Endothelial cell of umbilical vein (primary cell): ENCODE results near the gene MOCOS. TPM values are rescaled to one million over a fixed set of nuclear protein-coding genes. Genes with fewer than 3 reads are reported as not detected.

Experiments
- BruUV-seq: library from RNA; stranded (reverse); fragments of 400-500 nt; replicated peaks from 2 replicates; lab custom pipeline; 2021; lab: Mats Ljungman, UMichigan
- CTCF ChIA-PET: fragments of 300-600, 350-600 bp; sonication (Branson Sonifier 250); formaldehyde crosslinking; loops from one replicate; lab custom pipeline; 2021; ENCODE audit warnings: antibody characterized with exemption, inconsistent platforms; lab: Charles Lee
- POLR2A ChIA-PET: fragments of 300-600, 350-600 bp; sonication (Branson Sonifier 250); formaldehyde crosslinking; loops from one replicate; lab custom pipeline; 2021; ENCODE audit warnings: antibody characterized with exemption, inconsistent platforms; lab: Charles Lee
- DNase-seq: peaks from one replicate; pipeline ENCODE4 v3.0.0-alpha.2; 2011; ENCODE audit warnings: low read depth, low spot score
- FAIRE-seq: peaks from 2 replicates; lab custom pipeline; 2011; peaks lifted over from hg19 to GRCh38; lab: Jason Lieb, UNC
- H2AFZ ChIP-seq: 2 replicates; pipeline ENCODE4 v1.6.0; 2012; ENCODE audit warnings: low read depth, low read length, control low read depth, inconsistent platforms
- H3K27ac ChIP-seq: 2 replicates; pipeline ENCODE4 v1.5.1; 2011; ENCODE audit warnings: low read depth, mild to moderate bottlenecking, control low read depth, low read length, moderate library complexity; ENCODE audit not compliant: insufficient read depth
- H3K27me3 ChIP-seq, 2 experiments: 2 replicates each; pipeline versions ENCODE4 v1.6.0 to v1.6.1; 2011; ENCODE audit warnings: low read length in 2 of 2, mixed read lengths in 1 of 2; ENCODE audit not compliant: control insufficient read depth in 2 of 2, insufficient read depth in 2 of 2
- H3K36me3 ChIP-seq, 2 experiments: 2 replicates in 1 of 2; 3 replicates in 1 of 2; pipeline ENCODE4 v1.5.1; 2011; ENCODE audit warnings: low read length in 2 of 2, mild to moderate bottlenecking in 1 of 2, moderate library complexity in 1 of 2; ENCODE audit not compliant: control insufficient read depth in 2 of 2, insufficient read depth in 2 of 2; ENCODE audit errors: extremely low read depth in 1 of 2
- H3K4me1 ChIP-seq: 3 replicates; pipeline ENCODE4 v1.5.1; 2011; ENCODE audit warnings: mild to moderate bottlenecking, low read length; ENCODE audit not compliant: control insufficient read depth, insufficient read depth; ENCODE audit errors: extremely low read depth
- H3K4me2 ChIP-seq: 2 replicates; pipeline ENCODE4 v1.6.1; 2011; ENCODE audit warnings: low read length, control low read depth, mixed read lengths; ENCODE audit not compliant: insufficient read depth
- H3K4me3 ChIP-seq, 3 experiments: fragments of 200-600 bp in 1 of 3; sonication (generic), shearing (Covaris generic) in 1 of 3; replicated peaks in 1 of 3; 2 replicates each; pipeline ENCODE4 v1.5.1; 2011 to 2016; ENCODE audit warnings: control low read depth in 3 of 3, low read length in 3 of 3, mild to moderate bottlenecking in 2 of 3, inconsistent platforms in 1 of 3, low read depth in 1 of 3, moderate library complexity in 1 of 3; ENCODE audit not compliant: insufficient read depth in 1 of 3
- H3K79me2 ChIP-seq: 2 replicates; pipeline ENCODE4 v1.6.0; 2012; ENCODE audit warnings: low read length, inconsistent platforms; ENCODE audit not compliant: control insufficient read depth, insufficient read depth
- H3K9ac ChIP-seq: replicated peaks from 2 replicates; pipeline ENCODE3; 2011; ENCODE audit warnings: low read length, control low read depth; ENCODE audit not compliant: insufficient read depth; ENCODE audit errors: extremely low read depth
- H3K9me1 ChIP-seq: replicated peaks from 3 replicates; pipeline ENCODE4 v1.6.0; 2011; ENCODE audit warnings: mild to moderate bottlenecking, low read length; ENCODE audit not compliant: control insufficient read depth, insufficient read depth; ENCODE audit errors: extremely low read depth
- H3K9me3 ChIP-seq: replicated peaks from 2 replicates; pipeline ENCODE4 v1.5.1; 2012; ENCODE audit warnings: low read length, inconsistent platforms; ENCODE audit not compliant: control insufficient read depth, insufficient read depth
- H4K20me1 ChIP-seq: replicated peaks from 2 replicates; pipeline ENCODE3; 2011; ENCODE audit warnings: mild to moderate bottlenecking, low read length; ENCODE audit not compliant: control insufficient read depth, insufficient read depth; ENCODE audit errors: extremely low read depth
- EZH2 ChIP-seq: IDR thresholded peaks from 2 replicates; pipeline ENCODE4 v1.6.1; 2012; ENCODE audit warnings: borderline replicate concordance, low read depth, mild to moderate bottlenecking, moderate library complexity, low read length, inconsistent platforms; ENCODE audit not compliant: severe bottlenecking
- FOS ChIP-seq: IDR thresholded peaks from 2 replicates; pipeline ENCODE4 v1.6.1; 2011; ENCODE audit warnings: mild to moderate bottlenecking, low read length, moderate library complexity, borderline replicate concordance; ENCODE audit not compliant: insufficient read depth
- GATA2 ChIP-seq: IDR thresholded peaks from 2 replicates; pipeline ENCODE4 v1.7.0; 2011; ENCODE audit warnings: low read depth, mild to moderate bottlenecking, moderate library complexity, mixed read lengths, low read length; ENCODE audit not compliant: insufficient read length, insufficient read depth
- JUN ChIP-seq: IDR thresholded peaks from 2 replicates; pipeline ENCODE4 v1.6.1; 2011; ENCODE audit warnings: borderline replicate concordance, low read depth; ENCODE audit not compliant: insufficient read length, insufficient read depth
- MYC ChIP-seq: IDR thresholded peaks from one replicate; pipeline ENCODE4 v1.6.1; 2011; ENCODE audit warnings: mild to moderate bottlenecking, low read depth, low read length
- POLR2A ChIP-seq: IDR thresholded peaks from 2 replicates; pipeline ENCODE4 v1.6.1; 2012; ENCODE audit warnings: low read depth, mild to moderate bottlenecking, control low read depth, low read length
- POLR2AphosphoS5 ChIP-seq: IDR thresholded peaks from 2 replicates; pipeline ENCODE4 v1.6.1; 2012; ENCODE audit warnings: low read depth, mild to moderate bottlenecking, control low read depth, low read length, moderate library complexity; ENCODE audit not compliant: insufficient read depth
- dilution Hi-C: fragments of 300-500 bp; cut with MboI; formaldehyde crosslinking; loops from one replicate; pipeline ENCODE4 v1.15.0; 2019; ENCODE audit warnings: low sequenced_read_pairs; ENCODE audit not compliant: extremely low pct_ligation_motif_present
- intact Hi-C: fragments of 100-400 bp; cut with micrococcal nuclease; formaldehyde crosslinking; loops from one replicate; pipeline ENCODE4 v1.10.0; 2022
- polyA plus RNA-seq, 4 experiments: library from polyadenylated mRNA; depleted of rRNA in 3 of 4; stranded (reverse) in 3 of 4; unstranded in 1 of 4; fragments of >200 nt; gene quantifications; 2 replicates each; pipeline versions ENCODE4 v1.2.1 to v1.2.3, GENCODE V29; 2011 to 2012; ENCODE audit warnings: missing spikeins in 1 of 4
- total RNA-seq: library from RNA; stranded (reverse); gene quantifications from 2 replicates; pipeline ENCODE4 v1.2.3, GENCODE V29; 2021
- TF ChIP-seq, protein P1 (sequence below): IDR thresholded peaks from 2 replicates; pipeline ENCODE4 v1.6.1; 2011; ENCODE audit not compliant: insufficient read depth, insufficient read length
- TF ChIP-seq, protein P2 (sequence below), 2 donors: IDR thresholded peaks; 1 replicate in 1 of 2; 2 replicates in 1 of 2; pipeline ENCODE4 v1.5.1; 2011; ENCODE audit warnings: low read length in 2 of 2, mild to moderate bottlenecking in 2 of 2, moderate library complexity in 2 of 2, control low read depth in 1 of 2, inconsistent platforms in 1 of 2, low read depth in 1 of 2; ENCODE audit not compliant: insufficient read depth in 1 of 2; ENCODE audit errors: extremely low read depth in 1 of 2

MOCOS gene
- total and polyA plus RNA-seq, 2 donors (not counting 3 experiments of a cell fraction or from before 2014, with no cell fraction given): 0.18 to 0.88 TPM

DNA sequence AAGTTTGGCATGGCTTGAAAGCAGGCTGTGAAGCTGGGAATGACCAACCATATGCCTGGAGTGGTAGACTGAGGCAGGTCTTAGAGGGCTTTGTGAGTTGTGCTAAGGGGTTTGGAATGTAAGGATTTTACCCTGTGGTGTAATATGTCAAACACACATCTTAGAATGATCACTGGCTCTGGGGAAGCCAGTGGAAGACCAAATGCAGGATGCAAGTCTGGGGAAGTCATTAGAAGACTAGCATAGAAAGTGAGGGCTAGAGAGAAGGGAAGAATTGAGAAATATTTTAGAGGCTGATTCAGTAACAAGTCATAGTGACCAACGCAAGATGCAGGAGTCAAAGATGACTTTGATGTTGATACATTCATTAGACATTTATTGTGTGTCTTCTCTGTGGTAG is 106.7 kb downstream of the MOCOS start:
- no peak for FAIRE-seq
- no peak for DNase-seq

DNA sequence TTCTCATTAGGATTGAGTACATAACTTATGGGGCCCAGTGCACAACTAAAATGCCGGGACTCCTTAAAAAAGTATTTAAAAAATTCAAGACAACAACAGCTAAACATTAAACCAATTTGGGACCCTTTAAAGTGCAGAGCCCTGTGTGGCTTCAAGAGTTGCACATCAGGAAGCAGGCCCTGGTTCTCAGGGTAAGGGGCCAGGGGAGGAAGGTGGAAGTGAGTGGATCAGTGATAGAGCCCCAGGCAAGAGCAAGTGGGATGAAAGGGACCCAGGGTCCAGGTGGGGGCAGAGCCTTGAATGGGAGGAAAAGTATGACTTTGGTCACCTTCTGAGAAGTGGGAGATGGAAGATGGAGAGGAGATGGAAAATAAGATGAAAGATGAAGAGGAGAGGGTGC is 107.9 kb downstream of the MOCOS start:
- Histone ChIP-seq H3K27ac (no peak overlapping the region), H3K4me2 (no peak overlapping the region), H3K9ac (no peak overlapping the region), H2AFZ (no peak overlapping the region), H3K9me3 (no peaks in the 10 kb centered on the region), H3K9me1 (no peaks in the 10 kb centered on the region), H3K79me2 (no peaks in the 10 kb centered on the region), H3K4me3 (no peak overlapping the region), H3K36me3 (no peaks in the 10 kb centered on the region), H3K4me1 (peaks cover 10% of the 10 kb centered on the region), H4K20me1 (no peaks in the 10 kb centered on the region), H3K27me3 (peaks cover 34 to 45% of the 10 kb centered on the region in 2 experiments)
- FAIRE-seq (no peak), DNase-seq (no peak)
- dilution Hi-C loops: no loop called here
- intact Hi-C loops: loop anchor here (5.0 to 10.0 kb wide), 5 partner anchors 108 to 460 kb away; partner anchors contain the start of genes ELP2, MOCOS and SLC39A6
- POLR2A ChIA-PET: no interaction called here
- CTCF ChIA-PET: interaction anchor here (1.5 to 5.1 kb wide), 3 partner anchors 11 to 199 kb away, joined by 4 to 25 read pairs (median 7); no protein-coding TSS in a partner anchor
- no peak for TF ChIP-seq POLR2AphosphoS5
- TF ChIP-seq FOS: no peak
- TF ChIP-seq, protein P1, sequence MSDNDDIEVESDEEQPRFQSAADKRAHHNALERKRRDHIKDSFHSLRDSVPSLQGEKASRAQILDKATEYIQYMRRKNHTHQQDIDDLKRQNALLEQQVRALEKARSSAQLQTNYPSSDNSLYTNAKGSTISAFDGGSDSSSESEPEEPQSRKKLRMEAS: no peak
- TF ChIP-seq JUN: no peak
- TF ChIP-seq, protein P2, sequence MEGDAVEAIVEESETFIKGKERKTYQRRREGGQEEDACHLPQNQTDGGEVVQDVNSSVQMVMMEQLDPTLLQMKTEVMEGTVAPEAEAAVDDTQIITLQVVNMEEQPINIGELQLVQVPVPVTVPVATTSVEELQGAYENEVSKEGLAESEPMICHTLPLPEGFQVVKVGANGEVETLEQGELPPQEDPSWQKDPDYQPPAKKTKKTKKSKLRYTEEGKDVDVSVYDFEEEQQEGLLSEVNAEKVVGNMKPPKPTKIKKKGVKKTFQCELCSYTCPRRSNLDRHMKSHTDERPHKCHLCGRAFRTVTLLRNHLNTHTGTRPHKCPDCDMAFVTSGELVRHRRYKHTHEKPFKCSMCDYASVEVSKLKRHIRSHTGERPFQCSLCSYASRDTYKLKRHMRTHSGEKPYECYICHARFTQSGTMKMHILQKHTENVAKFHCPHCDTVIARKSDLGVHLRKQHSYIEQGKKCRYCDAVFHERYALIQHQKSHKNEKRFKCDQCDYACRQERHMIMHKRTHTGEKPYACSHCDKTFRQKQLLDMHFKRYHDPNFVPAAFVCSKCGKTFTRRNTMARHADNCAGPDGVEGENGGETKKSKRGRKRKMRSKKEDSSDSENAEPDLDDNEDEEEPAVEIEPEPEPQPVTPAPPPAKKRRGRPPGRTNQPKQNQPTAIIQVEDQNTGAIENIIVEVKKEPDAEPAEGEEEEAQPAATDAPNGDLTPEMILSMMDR (IDR thresholded peaks at IDR 0.05; ENCODE audit: extremely low read depth in 1 of 2, insufficient read depth in 1 of 2, low read depth in 1 of 2, low read length in 2 of 2): no peak
- TF ChIP-seq MYC: no peak
- TF ChIP-seq GATA2: no peak
- TF ChIP-seq EZH2: no peak
- no peak for TF ChIP-seq POLR2A
- no TSS peak for BruUV-seq

More for the DNA sequence above, 106.7 kb downstream of the MOCOS start:
- intact Hi-C loops (loop anchor here (10.0 kb wide), 1 partner anchor 461 kb away; no protein-coding TSS in a partner anchor), dilution Hi-C loops (no loop called here)
- no peak overlapping the region for H3K9ac ChIP-seq
- peaks cover 10% of the 10 kb centered on the region for H3K4me1 ChIP-seq
- peaks cover 26 to 36% of the 10 kb centered on the region in 2 experiments for H3K27me3 ChIP-seq
- POLR2A ChIA-PET: no interaction called here
- BruUV-seq: no TSS peak
- H3K9me1 ChIP-seq: no peaks in the 10 kb centered on the region
- H3K27ac ChIP-seq: no peak overlapping the region
- no peaks in the 10 kb centered on the region for H3K9me3 ChIP-seq
- no peak overlapping the region for H3K4me2 ChIP-seq
- TF ChIP-seq GATA2: no peak
- TF ChIP-seq POLR2AphosphoS5: no peak
- TF ChIP-seq FOS: no peak
- TF ChIP-seq MYC: no peak
- no peaks in the 10 kb centered on the region for H3K36me3 ChIP-seq
- CTCF ChIA-PET: interaction anchor here (1.5 to 5.1 kb wide), 3 partner anchors 10 to 198 kb away, joined by 4 to 25 read pairs (median 7); no protein-coding TSS in a partner anchor
- H2AFZ ChIP-seq: no peak overlapping the region
- H3K79me2 ChIP-seq: no peaks in the 10 kb centered on the region
- no peaks in the 10 kb centered on the region for H4K20me1 ChIP-seq
- no peak overlapping the region for H3K4me3 ChIP-seq
